ENCODE results near the gene GUCY2F. TPM values are rescaled to one million over a fixed set of nuclear protein-coding genes. Genes with fewer than 3 reads are reported as not detected.

The GUCY2F gene
- total RNA-seq, 4 donors from 2014 or later, result not detected

GRCh38 chrX:109360301-109360700 is 121.6 kb downstream of the GUCY2F start:
- intact Hi-C loops (cut with DNase I), result no loop called here
- WGBS, 2 donors, result 73 to 74% methylated on average over 3 of the region's 3 CpGs

DNA sequence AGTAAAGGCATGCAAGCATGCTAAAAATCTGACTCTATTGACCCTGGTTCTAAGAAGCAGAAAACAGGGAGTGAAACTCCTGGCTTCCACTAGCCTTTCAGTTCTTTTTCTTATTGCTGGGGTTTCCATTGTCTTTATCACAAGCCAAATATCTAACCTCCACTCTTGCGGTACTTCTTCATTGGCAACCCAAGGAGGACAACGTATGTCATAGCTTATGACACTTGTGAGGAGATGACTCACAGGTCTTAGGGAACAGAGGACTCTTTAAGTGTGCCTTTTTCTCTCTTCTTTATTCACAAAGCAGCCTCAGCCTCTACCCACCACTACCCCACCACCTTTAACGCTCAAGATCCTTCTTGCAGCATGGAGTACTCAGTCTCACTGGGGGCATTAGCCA is 124.2 kb downstream of the GUCY2F start:
- no peak for DNase-seq
- intact Hi-C loops (cut with DNase I), result no loop called here
- no peaks in the 10 kb centered on the region for H3K27me3 ChIP-seq
- no peaks in the 10 kb centered on the region for H3K4me1 ChIP-seq
- no peaks in the 10 kb centered on the region for H3K9me3 ChIP-seq
- no peak overlapping the region for H3K27ac ChIP-seq
- WGBS, 2 donors, result 89 to 92% methylated on average over 3 of the region's 3 CpGs
- TF ChIP-seq, protein P1, sequence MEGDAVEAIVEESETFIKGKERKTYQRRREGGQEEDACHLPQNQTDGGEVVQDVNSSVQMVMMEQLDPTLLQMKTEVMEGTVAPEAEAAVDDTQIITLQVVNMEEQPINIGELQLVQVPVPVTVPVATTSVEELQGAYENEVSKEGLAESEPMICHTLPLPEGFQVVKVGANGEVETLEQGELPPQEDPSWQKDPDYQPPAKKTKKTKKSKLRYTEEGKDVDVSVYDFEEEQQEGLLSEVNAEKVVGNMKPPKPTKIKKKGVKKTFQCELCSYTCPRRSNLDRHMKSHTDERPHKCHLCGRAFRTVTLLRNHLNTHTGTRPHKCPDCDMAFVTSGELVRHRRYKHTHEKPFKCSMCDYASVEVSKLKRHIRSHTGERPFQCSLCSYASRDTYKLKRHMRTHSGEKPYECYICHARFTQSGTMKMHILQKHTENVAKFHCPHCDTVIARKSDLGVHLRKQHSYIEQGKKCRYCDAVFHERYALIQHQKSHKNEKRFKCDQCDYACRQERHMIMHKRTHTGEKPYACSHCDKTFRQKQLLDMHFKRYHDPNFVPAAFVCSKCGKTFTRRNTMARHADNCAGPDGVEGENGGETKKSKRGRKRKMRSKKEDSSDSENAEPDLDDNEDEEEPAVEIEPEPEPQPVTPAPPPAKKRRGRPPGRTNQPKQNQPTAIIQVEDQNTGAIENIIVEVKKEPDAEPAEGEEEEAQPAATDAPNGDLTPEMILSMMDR (IDR thresholded peaks at IDR 0.05), result no peak
- TF ChIP-seq POLR2A (IDR thresholded peaks at IDR 0.05), result no peak
- no peaks in the 10 kb centered on the region for H3K36me3 ChIP-seq
- no peak overlapping the region for H3K4me3 ChIP-seq (replicated peaks in 1 of 3)

More at GRCh38 chrX:109360301-109360700, 121.6 kb downstream of the GUCY2F start:
- Histone ChIP-seq H3K9me3 (no peaks in the 10 kb centered on the region), H3K4me3 (replicated peaks in 1 of 3) (no peak overlapping the region), H3K27me3 (no peaks in the 10 kb centered on the region), H3K27ac (no peak overlapping the region), H3K36me3 (no peaks in the 10 kb centered on the region), H3K4me1 (no peaks in the 10 kb centered on the region)
- DNase-seq, result no peak
- no peak for TF ChIP-seq POLR2A (IDR thresholded peaks at IDR 0.05)
- TF ChIP-seq, protein P1 (IDR thresholded peaks at IDR 0.05), result no peak

- Histone ChIP-seq H3K9me3 (no peaks in the 10 kb centered on the region), H3K27ac (no peak overlapping the region), H3K36me3 (no peaks in the 10 kb centered on the region), H3K4me1 (no peaks in the 10 kb centered on the region), H3K4me3 (replicated peaks in 1 of 3) (no peak overlapping the region), H3K27me3 (no peaks in the 10 kb centered on the region)
- 74 to 85% methylated on average over 3 of the region's 3 CpGs for WGBS, 2 donors
- TF ChIP-seq, protein P1 (IDR thresholded peaks at IDR 0.05), result no peak
- no peak for TF ChIP-seq POLR2A (IDR thresholded peaks at IDR 0.05)
- intact Hi-C loops (cut with DNase I), result no loop called here
- DNase-seq, result no peak
Observed at GRCh38 chrX:109356684-109357083, 125.2 kb downstream of the GUCY2F start.

- intact Hi-C loops (cut with DNase I), result no loop called here
- H3K27ac ChIP-seq, result no peak overlapping the region
- no peak overlapping the region for H3K4me3 ChIP-seq (replicated peaks in 1 of 3)
- TF ChIP-seq POLR2A (IDR thresholded peaks at IDR 0.05), result no peak
- TF ChIP-seq, protein P1 (IDR thresholded peaks at IDR 0.05), result no peak
- H3K27me3 ChIP-seq, result no peaks in the 10 kb centered on the region
- H3K9me3 ChIP-seq, result no peaks in the 10 kb centered on the region
- no peaks in the 10 kb centered on the region for H3K4me1 ChIP-seq
- DNase-seq, result peak in 1 of 2 donors; percentile 2
- no peaks in the 10 kb centered on the region for H3K36me3 ChIP-seq
- 38 to 50% methylated on average over 2 to 3 of the region's 4 CpGs for WGBS, 2 donors
Observed at GRCh38 chrX:109352066-109352588, 129.8 kb downstream of the GUCY2F start.

GRCh38 chrX:109351557-109351956 is 130.3 kb downstream of the GUCY2F start:
- WGBS, 2 donors, result 69 to 77% methylated on average over 3 of the region's 3 CpGs
- no peaks in the 10 kb centered on the region for H3K4me1 ChIP-seq
- no peaks in the 10 kb centered on the region for H3K9me3 ChIP-seq
- H3K27ac ChIP-seq, result no peak overlapping the region
- intact Hi-C loops (cut with DNase I), result no loop called here
- no peaks in the 10 kb centered on the region for H3K36me3 ChIP-seq
- TF ChIP-seq, protein P1 (IDR thresholded peaks at IDR 0.05), result no peak
- TF ChIP-seq POLR2A (IDR thresholded peaks at IDR 0.05), result no peak
- H3K4me3 ChIP-seq (replicated peaks in 1 of 3), result no peak overlapping the region
- H3K27me3 ChIP-seq, result no peaks in the 10 kb centered on the region
- DNase-seq, result no peak
